Panc1 (cell line): ENCODE measurements around the gene TCAF1. TPM values are rescaled to one million over a fixed set of nuclear protein-coding genes. Genes with fewer than 3 reads are reported as not detected.

Experiments used
- ATAC-seq: fragments of 200-7000 bp; cut with Tn5 transposase; 2 replicates; pipeline ENCODE4 v1.9.1; 2020; ENCODE audit warnings: mild to moderate bottlenecking, moderate library complexity
- BruUV-seq: library from RNA; stranded (reverse); fragments of 400-500 nt; replicated peaks from 2 replicates; lab custom pipeline; 2021; lab: Mats Ljungman, UMichigan
- CTCF ChIA-PET: fragments of 300-600 bp; sonication (Branson Sonifier 250); formaldehyde crosslinking; loops from one replicate; lab custom pipeline; 2022; ENCODE audit warnings: antibody characterized with exemption; lab: Charles Lee
- POLR2A ChIA-PET: fragments of 300-600 bp; sonication (Branson Sonifier 250); formaldehyde crosslinking; loops from one replicate; lab custom pipeline; 2022; ENCODE audit warnings: antibody characterized with exemption; lab: Charles Lee
- DNase-seq: peaks from one replicate; pipeline ENCODE4 v3.0.0-alpha.2; 2010; ENCODE audit warnings: low read depth, low spot score
- H3K27ac ChIP-seq: 2 replicates; pipeline ENCODE4 v1.5.1; 2011; ENCODE audit warnings: mild to moderate bottlenecking, low read length, inconsistent platforms
- H3K27me3 ChIP-seq: fragments of 200-500 bp; sonication (Bioruptor generic); 2 replicates; pipeline ENCODE4 v1.6.0; 2014; ENCODE audit warnings: low read length, inconsistent platforms; ENCODE audit not compliant: control insufficient read depth, insufficient read depth
- H3K36me3 ChIP-seq: fragments of 200-500 bp; sonication (Bioruptor generic); 2 replicates; pipeline ENCODE4 v1.5.1; 2014; ENCODE audit warnings: inconsistent platforms, mild to moderate bottlenecking, low read length, moderate library complexity; ENCODE audit not compliant: control insufficient read depth, insufficient read depth
- H3K4me1 ChIP-seq: 2 replicates; pipeline ENCODE4 v1.5.1; 2011; ENCODE audit warnings: inconsistent platforms, mild to moderate bottlenecking, low read length, moderate library complexity; ENCODE audit not compliant: control insufficient read depth, insufficient read depth
- H3K4me3 ChIP-seq, 2 experiments: 2 replicates each; pipeline ENCODE4 v1.5.1; 2011 to 2012; ENCODE audit warnings: low read depth in 2 of 2, low read length in 2 of 2, mild to moderate bottlenecking in 2 of 2, inconsistent platforms in 1 of 2, moderate library complexity in 1 of 2
- H3K9me3 ChIP-seq: fragments of 200-500 bp; sonication (Bioruptor generic); 2 replicates; pipeline ENCODE4 v1.5.1; 2014; ENCODE audit warnings: low read depth, mild to moderate bottlenecking, inconsistent platforms, low read length, moderate library complexity; ENCODE audit not compliant: control insufficient read depth, insufficient read depth
- CTCF ChIP-seq: fragments of 450-650 bp; IDR thresholded peaks from 2 replicates; pipeline ENCODE4 v1.5.1; 2017; ENCODE audit warnings: mild to moderate bottlenecking
- POLR2AphosphoS5 ChIP-seq: IDR thresholded peaks from 2 replicates; pipeline ENCODE4 v1.6.1; 2012; ENCODE audit warnings: mild to moderate bottlenecking, low read depth, low read length, moderate library complexity
- REST ChIP-seq, 2 experiments: IDR thresholded peaks; 2 replicates each; pipeline ENCODE4 v1.6.1; 2011 to 2012; ENCODE audit warnings: low read depth in 2 of 2, control low read depth in 1 of 2, low read length in 1 of 2, mild to moderate bottlenecking in 1 of 2, moderate library complexity in 1 of 2; ENCODE audit not compliant: insufficient read depth in 1 of 2
- SIN3A ChIP-seq: IDR thresholded peaks from 2 replicates; pipeline ENCODE4 v1.6.1; 2012; ENCODE audit warnings: low read depth, mild to moderate bottlenecking, low read length, moderate library complexity, borderline replicate concordance; ENCODE audit not compliant: insufficient read depth
- TCF7L2 ChIP-seq: IDR thresholded peaks from 2 replicates; pipeline ENCODE4 v1.6.1; 2011; ENCODE audit warnings: mild to moderate bottlenecking, low read depth, low read length, inconsistent platforms
- in situ Hi-C: cut with HindIII; loops from 2 replicates; pipeline ENCODE4 v1.10.0; 2016; ENCODE audit warnings: low sequenced_read_pairs, low pct_unique_long_range_greater_than_20kb
- intact Hi-C: fragments of 100-400 bp; cut with micrococcal nuclease; formaldehyde crosslinking; loops from one replicate; pipeline ENCODE4 v1.10.0; 2022; ENCODE audit not compliant: unreplicated experiment
- total RNA-seq: library from RNA; stranded (reverse); gene quantifications from one replicate; pipeline ENCODE4 v1.2.1, GENCODE V29; 2021; ENCODE audit not compliant: unreplicated experiment

Gene TCAF1
- total RNA-seq, 1 experiment from 2014 or later, result 35.2 TPM

- Histone ChIP-seq H3K4me1 (no peaks in the 10 kb centered on the region), H3K27ac (no peak overlapping the region), H3K9me3 (peaks cover 7% of the 10 kb centered on the region; the same call in 1 of the 2 replicates), H3K4me3 (peak overlapping the region in 1 of 2 experiments; percentile 35; a peak in 1 of 4 replicates), H3K27me3 (no peaks in the 10 kb centered on the region), H3K36me3 (no peaks in the 10 kb centered on the region)
- POLR2A ChIA-PET, result no interaction called here
- ATAC-seq (no peak), DNase-seq (no peak)
- CTCF ChIA-PET, result no interaction called here
- intact Hi-C loops (no loop called here), in situ Hi-C loops (no loop called here)
- no TSS peak for BruUV-seq
- TF ChIP-seq CTCF (no peak), REST (IDR thresholded peaks at IDR 0.05; ENCODE audit: insufficient read depth in 1 of 2, low read depth in 2 of 2, low read length in 1 of 2) (no peak), TCF7L2 (no peak), SIN3A (no peak), POLR2AphosphoS5 (no peak)
Observed at GRCh38 chr7:143884969-143885559, 16.9 kb downstream of the TCAF1 start.

GRCh38 chr7:143884241-143884968, 17.6 kb downstream of the TCAF1 start:
- intact Hi-C loops (no loop called here), in situ Hi-C loops (no loop called here)
- no peak for ATAC-seq

More at GRCh38 chr7:143884241-143884968, 17.6 kb downstream of the TCAF1 start:
- no TSS peak for BruUV-seq
- TF ChIP-seq SIN3A (no peak), POLR2AphosphoS5 (no peak), CTCF (no peak), REST (IDR thresholded peaks at IDR 0.05; ENCODE audit: insufficient read depth in 1 of 2, low read depth in 2 of 2, low read length in 1 of 2) (no peak), TCF7L2 (no peak)
- Histone ChIP-seq H3K9me3 (peaks cover 7% of the 10 kb centered on the region; the same call in 1 of the 2 replicates), H3K27ac (no peak overlapping the region), H3K36me3 (no peaks in the 10 kb centered on the region), H3K27me3 (no peaks in the 10 kb centered on the region), H3K4me1 (no peaks in the 10 kb centered on the region), H3K4me3 (peak overlapping the region in 1 of 2 experiments; percentile 35; a peak in 1 of 4 replicates)
- CTCF ChIA-PET, result no interaction called here
- no peak for DNase-seq
- POLR2A ChIA-PET, result no interaction called here
